Erythroblast (primary cell): ENCODE results near the gene GPR27.

Experiments used
- GATA1 ChIP-seq: IDR thresholded peaks from 2 replicates; pipeline ENCODE4 v1.6.1; 2011; ENCODE audit warnings: low read depth, mild to moderate bottlenecking, control low read depth, low read length, moderate library complexity
- POLR2A ChIP-seq: IDR thresholded peaks from 2 replicates; pipeline ENCODE4 v1.6.1; 2011; ENCODE audit warnings: mild to moderate bottlenecking, low read length

DNA sequence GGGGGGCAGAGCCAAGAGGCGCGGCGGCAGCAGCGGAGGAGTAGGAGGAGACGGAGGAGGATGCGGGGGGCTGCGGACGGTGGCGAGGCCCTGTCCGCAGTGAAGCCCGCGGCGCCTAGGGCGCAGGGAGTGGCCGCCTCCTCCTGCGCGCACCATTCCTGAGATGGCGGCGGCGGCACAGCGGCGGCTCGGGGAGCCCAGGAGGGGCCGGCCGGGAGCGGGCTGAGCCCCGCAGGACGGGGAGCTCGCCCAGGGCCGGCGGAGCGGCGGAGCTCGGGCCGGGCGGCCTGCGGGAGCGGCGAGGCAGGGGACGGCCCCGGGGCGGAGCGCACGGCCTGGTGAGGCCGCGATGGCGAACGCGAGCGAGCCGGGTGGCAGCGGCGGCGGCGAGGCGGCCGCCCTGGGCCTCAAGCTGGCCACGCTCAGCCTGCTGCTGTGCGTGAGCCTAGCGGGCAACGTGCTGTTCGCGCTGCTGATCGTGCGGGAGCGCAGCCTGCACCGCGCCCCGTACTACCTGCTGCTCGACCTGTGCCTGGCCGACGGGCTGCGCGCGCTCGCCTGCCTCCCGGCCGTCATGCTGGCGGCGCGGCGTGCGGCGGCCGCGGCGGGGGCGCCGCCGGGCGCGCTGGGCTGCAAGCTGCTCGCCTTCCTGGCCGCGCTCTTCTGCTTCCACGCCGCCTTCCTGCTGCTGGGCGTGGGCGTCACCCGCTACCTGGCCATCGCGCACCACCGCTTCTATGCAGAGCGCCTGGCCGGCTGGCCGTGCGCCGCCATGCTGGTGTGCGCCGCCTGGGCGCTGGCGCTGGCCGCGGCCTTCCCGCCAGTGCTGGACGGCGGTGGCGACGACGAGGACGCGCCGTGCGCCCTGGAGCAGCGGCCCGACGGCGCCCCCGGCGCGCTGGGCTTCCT, at the start of gene GPR27:
- no peak for TF ChIP-seq POLR2A
- TF ChIP-seq GATA1: no peak
